ENCODE measurements around the gene SCAMP2. TPM values are rescaled to one million over a fixed set of nuclear protein-coding genes. Genes with fewer than 3 reads are reported as not detected.
A peak's percentile ranks its signal among the peaks of the same experiment; 100 is the strongest.

SCAMP2 gene
- total and polyA plus RNA-seq, 10 donors = 34.7 to 129 (median 98.6) TPM

- Histone ChIP-seq H3K27me3 (replicated peaks in 1 of 7) (peaks cover 0 to 38% (median 10%) of the 10 kb centered on the region in 7 donors), H3K4me1 (peaks cover 0 to 16% (median 5%) of the 10 kb centered on the region in 6 donors), H3K27ac (no peak overlapping the region), H3K36me3 (no peaks in the 10 kb centered on the region), H3K9me3 (no peaks in the 10 kb centered on the region), H3K4me3 (no peak overlapping the region)
- TF ChIP-seq CTCF (IDR thresholded peaks at IDR 0.05 in 8 of 11, conservative IDR thresholded peaks at IDR 0.05 in 3 of 11) (no peak), POLR2A (IDR thresholded peaks at IDR 0.05) (no peak), POLR2AphosphoS5 (IDR thresholded peaks at IDR 0.05) (no peak)
- DNase-seq = no peak
- intact Hi-C loops (cut with DNase I; ENCODE audit: low total_unique reads) = no loop called here
- WGBS, 5 donors = 57 to 69% (median 66%) methylated on average over 1 to 5 of the region's 5 CpGs
These were observed 45.6 kb downstream of the SCAMP2 start for GRCh38 chr15:74827614-74828013.

- Histone ChIP-seq H3K9me3 (no peaks in the 10 kb centered on the region), H3K36me3 (no peaks in the 10 kb centered on the region), H3K27me3 (replicated peaks in 1 of 7) (peaks cover 0 to 38% (median 10%) of the 10 kb centered on the region in 7 donors), H3K4me3 (no peak overlapping the region), H3K27ac (no peak overlapping the region), H3K4me1 (peaks cover 0 to 20% (median 6%) of the 10 kb centered on the region in 6 donors)
- TF ChIP-seq POLR2AphosphoS5 (IDR thresholded peaks at IDR 0.05) (peak in 2 of 3 donors; percentile 25 to 38), POLR2A (IDR thresholded peaks at IDR 0.05) (no peak)
- 24 to 29% (median 25%) methylated on average over 19 to 21 of the region's 21 CpGs for WGBS, 5 donors
- intact Hi-C loops (cut with DNase I; ENCODE audit: low total_unique reads) = no loop called here
- no peak for DNase-seq
These were observed 46.2 kb downstream of the SCAMP2 start for GRCh38 chr15:74826921-74827320.

GRCh38 chr15:74826364-74826819 is 46.8 kb downstream of the SCAMP2 start, which contains the start of gene CPLX3:
CPLX3 (plus strand) TSS chr15:74826627; CDS start chr15:74826704, 77 bp downstream.
- WGBS, 5 donors = 6 to 33% (median 6%) methylated on average over 10 to 44 of the region's 44 CpGs
- H3K27ac ChIP-seq = no peak within 1 kb of the TSS
- no peaks in the 10 kb centered on the region for H3K36me3 ChIP-seq
- intact Hi-C loops (cut with DNase I; ENCODE audit: low total_unique reads) = no loop called here
- peaks cover 0 to 25% (median 12%) of the 10 kb centered on the region in 6 donors for H3K4me1 ChIP-seq
- H3K27me3 ChIP-seq (replicated peaks in 1 of 7) = peaks cover 0 to 38% (median 10%) of the 10 kb centered on the region in 7 donors
- H3K9me3 ChIP-seq = no peaks in the 10 kb centered on the region
- no peak for TF ChIP-seq POLR2A (IDR thresholded peaks at IDR 0.05)
- peak in 2 of 3 donors; percentile 29 to 49 for TF ChIP-seq POLR2AphosphoS5 (IDR thresholded peaks at IDR 0.05)
- DNase-seq = no peak
- H3K4me3 ChIP-seq = no peak within 1 kb of the TSS

- intact Hi-C loops (cut with DNase I; ENCODE audit: low total_unique reads) = no loop called here
- WGBS, 5 donors = 50 to 66% (median 56%) methylated on average over 7 to 10 of the region's 10 CpGs
- Histone ChIP-seq H3K9me3 (no peaks in the 10 kb centered on the region), H3K36me3 (no peaks in the 10 kb centered on the region), H3K4me1 (peaks cover 0 to 30% (median 16%) of the 10 kb centered on the region in 6 donors), H3K27ac (no peak overlapping the region), H3K4me3 (no peak overlapping the region), H3K27me3 (replicated peaks in 1 of 7) (peaks cover 0 to 38% (median 10%) of the 10 kb centered on the region in 7 donors)
- DNase-seq = no peak
- no peak for TF ChIP-seq POLR2A (IDR thresholded peaks at IDR 0.05)
- no peak for TF ChIP-seq POLR2AphosphoS5 (IDR thresholded peaks at IDR 0.05)
- no peak for TF ChIP-seq CTCF (IDR thresholded peaks at IDR 0.05 in 8 of 11, conservative IDR thresholded peaks at IDR 0.05 in 3 of 11)
These were observed 47.3 kb downstream of the SCAMP2 start for GRCh38 chr15:74825866-74826265.

- H3K4me1 ChIP-seq = peaks cover 0 to 39% (median 22%) of the 10 kb centered on the region in 6 donors
These were observed 48.2 kb downstream of the SCAMP2 start for GRCh38 chr15:74824976-74825375.

More at GRCh38 chr15:74824976-74825375, 48.2 kb downstream of the SCAMP2 start:
- Histone ChIP-seq H3K9me3 (no peaks in the 10 kb centered on the region), H3K36me3 (no peaks in the 10 kb centered on the region), H3K4me3 (no peak overlapping the region), H3K27ac (no peak overlapping the region), H3K27me3 (replicated peaks in 1 of 7) (peaks cover 0 to 38% (median 10%) of the 10 kb centered on the region in 7 donors)
- no peak for DNase-seq
- intact Hi-C loops (cut with DNase I; ENCODE audit: low total_unique reads) = no loop called here
- TF ChIP-seq POLR2A (IDR thresholded peaks at IDR 0.05) (no peak), POLR2AphosphoS5 (IDR thresholded peaks at IDR 0.05) (no peak)
- 76 to 89% (median 81%) methylated on average over 7 of the region's 7 CpGs for WGBS, 5 donors
